NCI-H2227 treated with DMSO at 0.1 percent for 48 hours (cell line): Measurements from ENCODE around the gene TLE4.
A peak's percentile ranks its signal among the peaks of the same experiment; 100 is the strongest.
"Not testable (repeated sequence)": the region's sequence is repeated elsewhere in the genome, so short reads cannot be mapped to it uniquely, and the experiment has no call there.

Source experiments
- DNase-seq: peaks from one replicate; lab custom pipeline; 2025; lab: John Stamatoyannopoulos, UW

The TLE4 gene

GRCh38 chr9:79571309-79572031 is at the start of gene TLE4:
TSS of gene TLE4 (plus strand) at chr9:79571965. CDS start at chr9:79572791, 826 bp downstream.
- peak; percentile 98 for DNase-seq

DNA sequence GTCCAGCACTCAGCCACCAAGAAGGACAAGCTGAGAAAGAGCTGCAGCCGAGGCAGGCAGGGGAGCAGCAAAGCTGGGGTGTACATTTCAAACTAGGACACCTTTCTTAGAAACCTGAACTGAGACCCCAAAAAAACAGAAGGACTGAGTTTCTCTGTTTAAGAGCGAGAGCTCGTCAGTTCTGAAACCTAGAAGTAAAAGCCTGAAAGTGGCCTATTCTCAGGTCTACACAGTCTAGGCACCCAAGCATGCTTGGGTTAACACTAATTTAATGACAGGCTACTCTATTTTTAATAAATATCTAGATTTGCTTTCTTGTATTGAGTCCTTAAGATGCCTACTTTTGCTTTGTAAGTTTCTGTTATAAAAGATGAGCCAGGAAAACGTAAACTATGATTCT is 49.0 kb upstream of the TLE4 start:
- no peak for DNase-seq

DNA sequence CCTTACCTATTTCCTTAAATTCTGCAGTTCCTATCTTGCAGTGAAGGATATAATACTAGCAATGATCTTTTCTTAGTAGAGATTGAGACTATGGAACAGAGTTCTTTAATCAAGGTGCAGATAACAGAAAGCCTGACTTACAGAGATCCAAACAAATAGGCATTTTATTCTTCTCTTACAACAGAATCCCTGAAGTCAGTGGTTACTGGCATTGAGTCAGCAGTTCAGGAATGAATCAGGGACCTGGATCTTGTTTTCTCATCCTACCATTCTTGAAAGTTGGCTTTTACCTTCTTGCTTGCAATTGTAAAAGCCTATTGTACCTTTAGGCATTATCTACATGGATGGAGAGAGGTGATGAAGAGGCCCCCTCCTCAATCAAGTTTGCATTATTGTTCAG is 47.5 kb upstream of the TLE4 start:
- no peak for DNase-seq

- DNase-seq, result no peak
Measured at GRCh38 chr9:79526149-79526672, 45.6 kb upstream of the TLE4 start.

DNA sequence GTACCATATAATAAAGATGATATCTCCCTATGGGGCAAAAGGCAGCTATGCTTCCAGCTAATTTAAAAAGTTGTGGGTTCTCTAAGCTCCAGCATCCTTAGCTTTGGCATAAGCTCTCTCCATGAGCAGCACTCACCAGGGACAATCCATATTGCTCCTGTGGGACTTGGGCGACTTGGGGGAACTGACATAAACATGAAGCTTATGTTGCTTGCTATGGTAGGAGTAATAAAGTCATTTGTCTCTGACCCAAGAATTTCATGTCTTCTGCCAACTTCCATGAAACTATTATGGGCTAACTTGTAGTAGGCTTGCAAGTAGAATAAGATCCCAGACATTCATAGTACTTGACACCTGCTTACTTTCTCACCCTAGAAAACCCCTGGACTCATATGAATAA is 36.2 kb upstream of the TLE4 start:
- no peak for DNase-seq

DNA sequence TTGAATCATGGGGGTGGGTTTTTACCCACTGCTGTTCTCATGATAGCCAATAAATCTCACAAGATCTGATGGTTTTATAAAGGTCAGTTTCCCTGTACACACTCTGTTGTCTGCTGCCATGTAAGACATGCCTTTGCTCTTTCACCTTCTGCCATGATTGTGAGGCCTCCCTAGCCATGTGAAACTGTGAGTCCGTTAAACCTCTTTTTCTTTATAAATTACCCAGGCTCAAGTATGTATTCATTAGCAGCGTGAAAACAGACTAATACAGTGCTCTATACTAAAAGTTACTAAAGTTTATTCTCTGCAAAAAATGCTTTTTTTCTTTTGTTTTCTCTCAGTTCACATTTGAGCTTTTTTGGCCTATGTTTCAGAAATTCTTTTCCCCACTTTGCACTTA is 33.9 kb upstream of the TLE4 start:
- DNase-seq, result no peak

DNA sequence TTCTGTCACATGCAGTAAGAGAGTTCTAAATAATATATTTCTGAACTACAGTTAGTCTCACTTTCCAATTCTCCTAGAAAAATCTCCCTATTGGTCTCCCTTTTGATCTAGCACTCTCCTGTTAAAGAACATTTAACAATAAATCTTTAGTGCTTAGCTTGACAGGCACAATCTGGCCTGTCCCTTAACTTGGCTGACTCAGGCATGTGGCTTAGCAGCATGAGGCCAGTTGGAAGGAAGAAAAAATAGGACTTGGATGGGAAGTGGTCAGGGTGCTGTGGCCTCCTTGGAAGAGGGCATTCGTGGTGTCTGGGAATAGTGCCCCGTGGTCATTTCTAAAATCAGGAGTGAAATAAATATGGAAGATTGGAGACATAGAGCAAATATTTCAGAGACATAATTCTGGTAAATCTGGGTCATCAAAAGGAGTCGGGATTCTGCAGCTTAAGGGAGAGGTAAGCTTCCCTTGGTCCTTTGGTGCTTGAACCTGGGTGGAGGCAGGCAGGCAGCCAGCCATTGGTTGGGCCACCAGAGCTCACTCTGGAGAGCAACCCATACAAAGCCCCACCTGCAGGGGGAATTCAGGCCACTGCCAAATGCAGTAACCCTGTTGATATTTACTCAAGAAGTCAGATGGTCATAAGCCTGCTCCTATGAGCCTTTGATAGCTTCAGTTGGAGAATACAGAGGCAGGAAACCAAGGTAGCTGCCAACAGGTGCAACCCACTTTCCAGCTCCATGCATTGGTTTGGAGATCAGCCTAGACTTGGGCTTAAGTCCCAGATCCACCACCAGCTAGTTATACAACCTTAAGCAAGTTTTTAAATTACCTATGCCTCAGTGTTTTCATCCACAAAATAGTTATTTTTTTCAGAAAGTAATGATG is 28.8 kb upstream of the TLE4 start:
- DNase-seq, result no peak

DNA sequence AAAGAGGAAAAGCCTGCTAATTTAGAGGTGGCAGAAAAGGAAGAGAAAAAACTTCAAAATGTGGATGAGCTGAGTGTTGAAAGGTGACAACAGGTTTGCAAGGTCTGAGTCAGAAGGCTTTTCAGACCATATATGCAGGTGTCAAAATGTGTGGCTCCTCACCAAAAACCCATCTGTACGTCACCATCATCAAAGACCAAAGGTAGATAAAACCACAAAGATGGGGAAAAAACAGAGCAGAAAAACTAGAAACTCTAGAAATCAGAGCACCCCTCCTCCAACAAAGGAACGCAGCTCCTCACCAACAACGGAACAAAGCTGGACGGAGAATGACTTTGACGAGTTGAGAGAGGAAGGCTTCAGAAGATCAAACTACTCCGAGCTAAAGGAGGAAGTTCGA is 27.4 kb upstream of the TLE4 start:
- DNase-seq, result not testable (repeated sequence)

- DNase-seq, result no peak
Measured at GRCh38 chr9:79551586-79551985, 20.2 kb upstream of the TLE4 start.

DNA sequence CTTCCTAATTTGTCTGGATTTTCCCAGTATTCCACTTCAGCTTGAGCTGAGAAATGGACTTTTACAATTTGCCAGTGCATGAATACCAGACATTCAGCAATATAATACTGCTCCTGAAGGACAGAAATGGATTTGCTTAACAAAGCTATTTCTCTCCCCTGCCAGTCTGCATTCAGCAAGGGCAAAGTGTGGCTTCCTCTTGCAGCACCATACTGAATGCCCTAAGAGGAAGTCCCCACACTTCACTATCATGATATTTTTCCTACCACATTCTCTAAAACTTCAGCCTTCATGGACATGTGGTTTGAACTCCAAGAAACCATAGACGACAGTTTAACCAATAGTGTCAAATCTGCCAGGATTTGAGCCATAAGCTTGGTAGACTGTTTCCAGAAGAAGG is 19.8 kb upstream of the TLE4 start:
- no peak for DNase-seq

DNA sequence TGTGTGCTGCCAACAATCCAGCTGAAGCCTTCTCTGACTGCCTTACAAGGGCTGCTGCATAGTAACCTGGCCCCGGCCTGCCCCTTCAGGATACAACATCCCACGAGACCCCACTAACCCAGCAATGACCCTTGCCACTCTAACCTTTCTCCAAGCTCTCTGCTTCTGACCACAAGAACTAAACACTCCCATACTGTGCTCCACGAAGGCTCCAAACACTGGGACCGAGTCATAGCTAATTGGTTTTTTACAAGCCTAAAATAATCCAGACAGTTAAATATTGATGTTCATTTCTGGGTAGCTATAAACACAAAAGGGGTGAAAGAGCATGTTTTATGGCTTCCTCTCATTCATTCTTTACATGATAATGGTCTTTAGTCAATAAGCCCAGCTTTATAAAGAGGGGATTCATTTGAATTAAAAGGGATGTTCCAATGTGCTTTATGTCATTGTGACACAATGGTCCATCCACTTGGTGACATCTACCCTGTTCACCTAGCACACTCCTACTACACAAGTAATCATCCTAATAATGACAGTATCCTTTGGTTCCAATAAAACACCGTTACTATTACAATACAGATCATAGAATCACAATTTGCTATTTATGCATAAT is 16.2 kb upstream of the TLE4 start:
- no peak for DNase-seq

- DNase-seq, result no peak
Measured at GRCh38 chr9:79559495-79560181, 12.1 kb upstream of the TLE4 start.

GRCh38 chr9:79562749-79563386 is 8.9 kb upstream of the TLE4 start:
- DNase-seq, result no peak

DNA sequence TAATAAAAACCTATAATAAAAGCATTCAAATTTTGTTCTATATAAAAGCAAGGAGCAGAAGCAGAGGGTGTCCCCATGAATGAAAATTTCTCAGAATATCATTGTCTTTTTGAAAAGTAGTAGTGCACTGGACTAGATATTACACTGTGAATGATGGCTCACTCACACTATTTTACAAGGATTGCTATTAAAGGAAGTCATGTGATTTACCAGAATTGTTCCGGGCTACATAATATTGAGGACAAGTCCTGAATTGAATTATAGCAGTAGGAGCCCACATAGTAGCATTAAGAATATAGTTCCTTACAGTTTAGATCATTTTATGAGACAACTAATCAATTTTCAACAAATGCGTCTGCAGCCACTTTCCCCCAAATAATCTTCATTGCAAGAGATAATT is 7.7 kb upstream of the TLE4 start:
- no peak for DNase-seq

GRCh38 chr9:79565245-79565644 is 6.5 kb upstream of the TLE4 start:
- DNase-seq, result no peak

- no peak for DNase-seq
Measured at GRCh38 chr9:79567671-79568098, 4.1 kb upstream of the TLE4 start.

- DNase-seq, result no peak
Measured at GRCh38 chr9:79568337-79569101, 3.2 kb upstream of the TLE4 start.

DNA sequence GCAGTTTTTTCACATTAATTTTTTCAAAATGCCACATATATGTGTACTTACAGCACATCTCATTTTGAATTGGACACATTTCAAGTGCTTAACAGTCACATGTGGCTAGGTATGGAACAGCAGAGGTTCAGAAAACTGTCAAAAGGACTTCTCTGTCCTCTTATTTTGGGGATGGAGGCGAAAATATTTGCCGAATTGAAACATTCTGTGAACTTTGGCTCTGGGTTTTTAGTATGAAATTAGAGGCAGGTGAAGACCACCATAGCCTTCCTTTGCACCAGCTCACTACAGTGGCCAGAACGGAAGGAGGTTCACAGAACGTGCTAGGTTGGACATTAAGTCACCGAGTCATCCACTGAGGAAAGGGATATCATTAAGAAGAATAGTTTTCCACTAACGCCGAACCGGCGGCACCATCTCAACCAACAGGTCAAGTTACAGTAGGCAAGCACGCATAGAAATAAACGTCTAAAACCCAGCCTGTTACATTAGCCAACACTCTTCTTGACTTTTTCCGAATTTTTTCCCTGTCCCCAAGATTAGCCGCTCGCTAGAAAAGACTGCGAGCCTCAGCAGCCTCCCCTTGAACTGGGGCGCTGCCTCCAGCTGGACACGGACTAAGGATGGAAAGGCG is 1.8 kb upstream of the TLE4 start:
- DNase-seq, result peak; percentile 61

GRCh38 chr9:79570448-79571308 is 1.1 kb upstream of the TLE4 start:
- DNase-seq, result peak; percentile 83
